Peyer's patch (tissue), 4 donors: Measurements from ENCODE around the gene C10orf105.

Experiments
- CTCF ChIP-seq, 6 experiments: fragments of 450-650 bp in 4 of 6; fragments of 200-600 bp in 2 of 6; sonication (generic) in 1 of 6; IDR thresholded peaks; one replicate each; pipeline ENCODE4 v1.5.1; 2017 to 2019; ENCODE audit warnings: antibody characterized with exemption in 6 of 6, mild to moderate bottlenecking in 3 of 6, moderate library complexity in 1 of 6
- POLR2A ChIP-seq, 2 donors: fragments of 450-650 bp; IDR thresholded peaks; one replicate each; pipeline ENCODE4 v1.5.1; 2017; ENCODE audit warnings: antibody characterized with exemption in 2 of 2, mild to moderate bottlenecking in 2 of 2, moderate library complexity in 2 of 2

GRCh38 chr10:71719464-71720201 lies at the start of gene C10orf105:
- TF ChIP-seq CTCF (IDR thresholded peaks at IDR 0.05) (no peak), POLR2A (IDR thresholded peaks at IDR 0.05) (no peak)
